Fibroblast of the aortic adventitia (primary cell): ENCODE results near the gene ECSCR. TPM values are rescaled to one million over a fixed set of nuclear protein-coding genes. Genes with fewer than 3 reads are reported as not detected.

ENCODE experiments used
- DNase-seq: peaks from one replicate; pipeline ENCODE4 v3.0.0-alpha.2; 2010; ENCODE audit warnings: low read depth
- H3K4me3 ChIP-seq: 2 replicates; pipeline ENCODE4 v1.5.1; 2011; ENCODE audit warnings: low read depth, mild to moderate bottlenecking, control low read depth, low read length, moderate library complexity
- total RNA-seq: library from RNA; depleted of rRNA; stranded (reverse); fragments of >200 nt; gene quantifications from 2 replicates; pipeline ENCODE4 v1.2.3, GENCODE V29; 2012; ENCODE audit warnings: low replicate concordance
- TF ChIP-seq, protein P1 (sequence below): IDR thresholded peaks from 2 replicates; pipeline ENCODE4 v1.5.1; 2011; ENCODE audit warnings: mild to moderate bottlenecking, low read length, control low read depth, inconsistent platforms; ENCODE audit not compliant: insufficient read depth

Gene ECSCR
- total RNA-seq, 1 donor = 0.36 TPM

GRCh38 chr5:139457653-139458306, 4.8 kb downstream of the ECSCR start:
- no peak for DNase-seq
- TF ChIP-seq, protein P1, sequence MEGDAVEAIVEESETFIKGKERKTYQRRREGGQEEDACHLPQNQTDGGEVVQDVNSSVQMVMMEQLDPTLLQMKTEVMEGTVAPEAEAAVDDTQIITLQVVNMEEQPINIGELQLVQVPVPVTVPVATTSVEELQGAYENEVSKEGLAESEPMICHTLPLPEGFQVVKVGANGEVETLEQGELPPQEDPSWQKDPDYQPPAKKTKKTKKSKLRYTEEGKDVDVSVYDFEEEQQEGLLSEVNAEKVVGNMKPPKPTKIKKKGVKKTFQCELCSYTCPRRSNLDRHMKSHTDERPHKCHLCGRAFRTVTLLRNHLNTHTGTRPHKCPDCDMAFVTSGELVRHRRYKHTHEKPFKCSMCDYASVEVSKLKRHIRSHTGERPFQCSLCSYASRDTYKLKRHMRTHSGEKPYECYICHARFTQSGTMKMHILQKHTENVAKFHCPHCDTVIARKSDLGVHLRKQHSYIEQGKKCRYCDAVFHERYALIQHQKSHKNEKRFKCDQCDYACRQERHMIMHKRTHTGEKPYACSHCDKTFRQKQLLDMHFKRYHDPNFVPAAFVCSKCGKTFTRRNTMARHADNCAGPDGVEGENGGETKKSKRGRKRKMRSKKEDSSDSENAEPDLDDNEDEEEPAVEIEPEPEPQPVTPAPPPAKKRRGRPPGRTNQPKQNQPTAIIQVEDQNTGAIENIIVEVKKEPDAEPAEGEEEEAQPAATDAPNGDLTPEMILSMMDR = no peak
- no peak overlapping the region for H3K4me3 ChIP-seq

- TF ChIP-seq, protein P1 = no peak
- H3K4me3 ChIP-seq = no peak overlapping the region
Measured at GRCh38 chr5:139457241-139457640, 5.3 kb downstream of the ECSCR start.

DNA sequence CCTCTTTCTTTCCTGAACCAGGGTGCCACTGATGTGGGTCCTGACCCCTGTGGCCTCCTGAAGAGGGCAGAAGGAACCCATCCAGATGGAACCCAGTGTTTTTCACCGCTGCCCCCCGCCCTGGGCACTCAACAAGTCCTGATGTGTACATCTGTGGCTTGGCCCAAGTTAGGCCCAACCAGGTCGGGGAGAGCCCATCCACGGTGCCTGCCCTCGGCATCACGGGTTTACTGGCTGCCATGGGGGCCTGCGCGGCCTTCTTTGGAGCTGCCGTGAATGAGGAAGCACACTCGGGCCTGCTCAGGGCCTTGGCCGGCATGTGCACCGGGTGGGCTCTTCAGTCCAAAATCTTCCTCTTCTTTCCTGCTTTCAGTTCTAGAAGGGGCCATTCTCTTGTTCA, 5.8 kb downstream of the ECSCR start:
- no peak for DNase-seq
- no peak overlapping the region for H3K4me3 ChIP-seq
- TF ChIP-seq, protein P1 = no peak

More at GRCh38 chr5:139457241-139457640, 5.3 kb downstream of the ECSCR start:
- DNase-seq = no peak

- DNase-seq = no peak
- TF ChIP-seq, protein P1 = no peak
- no peak overlapping the region for H3K4me3 ChIP-seq
Measured at GRCh38 chr5:139454568-139455290, 7.8 kb downstream of the ECSCR start.

DNA sequence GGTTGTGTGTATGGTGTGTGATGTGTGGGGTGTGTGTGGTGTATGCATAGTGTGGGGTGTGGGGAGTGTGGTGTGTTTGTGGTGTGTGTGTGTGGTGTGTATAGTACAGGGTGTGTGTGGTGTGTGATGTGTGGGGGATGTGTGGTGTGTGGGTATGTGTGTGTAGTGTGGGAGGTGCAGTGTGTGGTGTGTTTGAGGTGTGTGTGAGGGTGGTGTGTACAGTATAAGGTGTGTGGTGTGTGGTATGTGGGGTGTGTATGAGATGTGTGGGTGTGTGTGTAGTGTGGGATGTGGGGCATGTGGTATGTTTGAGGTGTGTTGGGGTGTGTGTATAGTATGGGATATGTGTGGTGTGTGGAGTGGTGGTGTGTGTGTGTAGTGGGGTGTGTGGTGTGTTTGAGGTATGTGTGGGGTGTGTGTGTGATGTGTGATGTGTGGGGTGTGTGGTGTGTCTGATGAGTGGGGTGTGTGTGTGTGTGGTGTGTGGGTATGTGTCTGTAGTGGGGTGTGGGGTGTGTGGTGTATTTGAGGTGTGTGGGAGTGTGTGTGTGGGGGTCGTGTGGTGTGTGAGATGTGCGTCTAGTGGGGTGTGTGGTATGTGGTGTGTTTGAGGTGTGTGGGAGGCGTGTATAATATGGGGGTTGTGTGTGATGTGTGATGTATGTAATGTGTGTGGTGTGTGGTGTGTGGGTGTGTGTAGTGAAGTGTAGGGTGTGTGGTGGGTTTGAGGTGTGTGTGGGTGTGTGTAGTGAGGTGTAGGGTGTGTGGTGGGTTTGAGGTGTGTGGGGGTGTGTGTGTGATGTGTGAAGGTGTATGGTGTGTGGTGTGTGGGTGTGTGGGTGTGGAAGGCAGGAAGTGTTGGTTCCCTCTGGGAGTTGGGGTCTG, 8.6 kb downstream of the ECSCR start:
- TF ChIP-seq, protein P1 = no peak
- DNase-seq = no peak
- no peak overlapping the region for H3K4me3 ChIP-seq

GRCh38 chr5:139451878-139452660, 10.5 kb downstream of the ECSCR start:
- H3K4me3 ChIP-seq = no peak overlapping the region
- TF ChIP-seq, protein P1 = no peak
- DNase-seq = no peak
